Fibroblast of skin of scalp (primary cell): ENCODE data around the gene ICAM4.
"Not testable (repeated sequence)": the region's sequence is repeated elsewhere in the genome, so short reads cannot be mapped to it uniquely, and the experiment has no call there.

Source experiments
- DNase-seq: peaks from one replicate; pipeline ENCODE4 v3.0.0-alpha.2; 2013

ICAM4 gene

DNA sequence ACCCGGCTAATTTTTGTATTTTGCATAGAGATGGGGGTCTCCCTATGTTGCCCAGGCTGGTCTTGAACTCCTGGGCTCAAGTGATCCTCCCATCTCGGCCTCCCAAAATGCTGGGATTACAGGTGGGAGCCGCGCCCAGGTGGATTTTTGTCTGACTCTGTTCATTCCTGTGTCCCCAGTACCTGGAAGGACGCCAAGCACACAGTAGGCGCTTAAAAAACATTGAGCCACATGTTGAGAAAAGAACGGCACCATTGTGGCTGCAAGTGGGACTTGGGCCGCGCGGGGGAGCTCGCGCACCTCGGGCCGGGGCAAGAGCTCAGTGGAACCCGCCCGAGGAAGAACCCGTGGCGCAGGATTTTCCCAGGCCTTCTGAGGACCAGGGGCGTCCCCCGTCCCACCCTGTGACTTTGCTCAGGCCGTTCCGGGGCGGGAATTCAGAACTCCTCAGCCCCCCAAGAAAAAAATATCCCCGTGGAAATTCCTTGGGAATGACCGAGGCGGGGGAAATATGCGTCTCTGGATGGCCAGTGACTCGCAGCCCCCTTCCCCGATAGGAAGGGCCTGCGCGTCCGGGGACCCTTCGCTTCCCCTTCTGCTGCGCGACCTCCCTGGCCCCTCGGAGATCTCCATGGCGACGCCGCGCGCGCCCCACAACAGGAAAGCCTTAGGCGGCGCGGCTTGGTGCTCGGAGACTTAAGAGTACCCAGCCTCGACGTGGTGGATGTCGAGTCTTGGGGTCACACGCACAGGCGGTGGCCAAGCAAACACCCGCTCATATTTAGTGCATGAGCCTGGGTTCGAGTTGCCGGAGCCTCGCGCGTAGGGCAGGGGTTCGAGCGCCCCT, 17.2 kb upstream of the ICAM4 start:
- DNase-seq, result peak; percentile 70

DNA sequence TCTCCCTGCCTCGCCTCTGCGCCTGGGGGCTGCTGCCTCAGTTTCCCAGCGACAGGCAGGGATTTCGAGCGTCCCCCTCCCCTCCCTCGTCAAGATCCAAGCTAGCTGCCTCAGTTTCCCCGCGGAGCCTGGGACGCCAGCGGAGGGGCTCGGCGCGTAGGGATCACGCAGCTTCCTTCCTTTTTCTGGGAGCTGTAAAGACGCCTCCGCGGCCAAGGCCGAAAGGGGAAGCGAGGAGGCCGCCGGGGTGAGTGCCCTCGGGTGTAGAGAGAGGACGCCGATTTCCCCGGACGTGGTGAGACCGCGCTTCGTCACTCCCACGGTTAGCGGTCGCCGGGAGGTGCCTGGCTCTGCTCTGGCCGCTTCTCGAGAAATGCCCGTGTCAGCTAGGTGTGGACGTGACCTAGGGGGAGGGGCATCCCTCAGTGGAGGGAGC, 16.6 kb upstream of the ICAM4 start:
- DNase-seq, result no peak

DNA sequence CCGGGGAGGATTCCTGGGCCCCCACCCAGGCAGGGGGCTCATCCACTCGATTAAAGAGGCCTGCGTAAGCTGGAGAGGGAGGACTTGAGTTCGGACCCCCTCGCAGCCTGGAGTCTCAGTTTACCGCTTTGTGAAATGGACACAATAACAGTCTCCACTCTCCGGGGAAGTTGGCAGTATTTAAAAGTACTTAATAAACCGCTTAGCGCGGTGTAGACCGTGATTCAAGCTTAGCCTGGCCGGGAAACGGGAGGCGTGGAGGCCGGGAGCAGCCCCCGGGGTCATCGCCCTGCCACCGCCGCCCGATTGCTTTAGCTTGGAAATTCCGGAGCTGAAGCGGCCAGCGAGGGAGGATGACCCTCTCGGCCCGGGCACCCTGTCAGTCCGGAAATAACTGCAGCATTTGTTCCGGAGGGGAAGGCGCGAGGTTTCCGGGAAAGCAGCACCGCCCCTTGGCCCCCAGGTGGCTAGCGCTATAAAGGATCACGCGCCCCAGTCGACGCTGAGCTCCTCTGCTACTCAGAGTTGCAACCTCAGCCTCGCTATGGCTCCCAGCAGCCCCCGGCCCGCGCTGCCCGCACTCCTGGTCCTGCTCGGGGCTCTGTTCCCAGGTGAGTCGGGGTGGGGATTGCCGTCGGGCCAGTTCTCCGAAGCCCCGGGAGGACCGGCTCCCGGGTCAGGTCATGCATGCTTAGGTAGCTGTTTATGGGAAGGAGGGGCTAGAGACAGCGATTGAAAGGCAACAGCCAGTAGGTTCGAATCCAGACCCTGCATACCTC, 15.9 kb upstream of the ICAM4 start, which contains the start of gene ICAM1:
Gene ICAM1 (plus strand): TSS at position 505 of the 779 bp plus-strand sequence. CDS start 40 bp downstream, at position 545.
- DNase-seq, result peak; percentile 38

DNA sequence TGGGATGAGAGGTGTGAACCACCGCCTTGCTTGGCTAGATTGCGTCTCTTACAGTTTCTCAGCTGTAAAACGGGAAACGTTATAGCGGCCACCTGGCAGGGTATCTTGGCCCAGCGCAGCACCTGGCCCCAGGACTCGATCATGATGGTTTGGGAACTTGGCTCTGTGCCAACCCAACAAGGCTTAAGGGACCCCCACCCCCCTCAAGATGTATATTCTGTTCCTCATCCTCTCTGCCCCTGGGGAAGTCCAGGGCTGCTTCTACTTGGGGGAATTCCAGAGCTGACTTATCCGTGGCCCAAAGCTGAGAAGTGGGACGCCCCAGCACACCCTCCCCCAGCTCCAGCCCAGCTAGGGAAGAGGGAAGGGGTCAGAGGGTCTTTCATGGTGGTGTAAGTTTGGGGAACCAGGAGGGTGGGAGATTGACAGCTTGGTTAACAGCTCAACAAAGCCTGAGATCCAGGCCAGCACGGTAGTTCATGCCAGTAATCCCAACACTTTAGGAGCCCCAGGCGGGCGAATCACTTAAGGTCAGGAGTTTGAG, 15.1 kb upstream of the ICAM4 start:
- DNase-seq, result no peak

DNA sequence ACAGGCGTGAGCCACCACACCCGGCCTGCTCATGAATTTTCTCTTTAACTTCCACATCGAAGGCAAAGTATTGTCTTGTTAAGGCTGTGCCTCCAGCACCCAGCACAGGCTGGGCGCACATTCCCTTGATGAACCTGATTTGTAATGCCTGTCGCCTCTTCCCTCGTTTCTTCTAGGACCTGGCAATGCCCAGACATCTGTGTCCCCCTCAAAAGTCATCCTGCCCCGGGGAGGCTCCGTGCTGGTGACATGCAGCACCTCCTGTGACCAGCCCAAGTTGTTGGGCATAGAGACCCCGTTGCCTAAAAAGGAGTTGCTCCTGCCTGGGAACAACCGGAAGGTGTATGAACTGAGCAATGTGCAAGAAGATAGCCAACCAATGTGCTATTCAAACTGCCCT, 12.2 kb upstream of the ICAM4 start:
- no peak for DNase-seq

DNA sequence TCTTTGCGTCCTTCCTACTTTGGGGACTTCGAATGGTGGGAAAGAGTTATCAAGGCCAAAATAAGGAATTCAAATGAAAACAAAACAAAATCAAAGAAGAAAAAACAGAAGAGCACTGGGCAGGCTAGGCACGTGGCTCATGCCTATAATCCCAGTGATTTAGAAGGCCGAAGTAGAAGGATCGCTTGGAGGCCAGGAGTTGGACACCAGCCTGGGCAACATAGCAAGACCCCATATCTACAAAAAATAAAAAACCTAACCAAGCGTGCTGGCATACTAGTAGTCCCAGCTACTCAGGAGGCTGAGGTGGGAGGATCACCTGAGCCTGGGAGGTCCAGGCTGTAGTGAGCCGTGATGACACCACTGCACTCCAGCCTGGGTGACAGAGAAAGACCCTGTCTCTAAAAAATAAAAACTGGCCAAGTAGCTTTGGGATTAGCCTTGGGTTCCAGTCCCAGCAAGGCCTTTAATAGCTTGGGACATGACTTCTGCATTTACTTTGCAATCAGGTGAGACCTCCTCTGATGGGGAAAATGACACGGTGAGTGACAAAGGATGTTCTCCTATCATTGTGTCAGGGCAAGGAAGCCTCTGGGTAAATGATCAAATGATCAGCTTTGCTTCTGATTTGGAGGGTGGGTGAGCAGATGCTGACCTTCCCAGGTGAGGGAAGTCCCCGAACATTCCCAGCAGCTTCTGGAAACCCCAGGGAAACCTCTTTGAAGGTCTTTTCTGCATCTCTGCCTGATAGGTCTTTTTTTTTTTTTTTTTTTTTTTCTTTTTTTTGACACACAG, 8.8 kb upstream of the ICAM4 start:
- DNase-seq, result no peak

DNA sequence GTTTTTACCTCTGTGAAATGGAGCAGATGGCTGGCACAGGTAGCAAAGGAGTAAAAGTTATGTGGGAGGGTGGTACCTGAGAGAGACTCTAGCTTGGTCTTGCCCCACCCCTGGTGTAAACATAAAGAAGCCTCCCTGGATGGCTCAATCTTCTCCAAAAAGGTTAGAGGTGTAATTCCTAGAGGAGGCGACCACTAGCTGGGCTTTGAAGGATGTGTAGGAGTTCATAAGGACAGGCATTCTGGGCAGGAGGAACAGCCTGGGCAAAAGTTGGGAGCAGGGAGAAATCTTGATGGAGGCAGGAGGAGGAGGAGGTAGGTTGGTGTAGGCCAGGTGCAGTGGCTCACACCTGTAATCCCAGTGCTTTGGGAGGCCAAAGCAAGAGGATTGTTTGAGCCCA, 7.8 kb upstream of the ICAM4 start:
- DNase-seq, result no peak

DNA sequence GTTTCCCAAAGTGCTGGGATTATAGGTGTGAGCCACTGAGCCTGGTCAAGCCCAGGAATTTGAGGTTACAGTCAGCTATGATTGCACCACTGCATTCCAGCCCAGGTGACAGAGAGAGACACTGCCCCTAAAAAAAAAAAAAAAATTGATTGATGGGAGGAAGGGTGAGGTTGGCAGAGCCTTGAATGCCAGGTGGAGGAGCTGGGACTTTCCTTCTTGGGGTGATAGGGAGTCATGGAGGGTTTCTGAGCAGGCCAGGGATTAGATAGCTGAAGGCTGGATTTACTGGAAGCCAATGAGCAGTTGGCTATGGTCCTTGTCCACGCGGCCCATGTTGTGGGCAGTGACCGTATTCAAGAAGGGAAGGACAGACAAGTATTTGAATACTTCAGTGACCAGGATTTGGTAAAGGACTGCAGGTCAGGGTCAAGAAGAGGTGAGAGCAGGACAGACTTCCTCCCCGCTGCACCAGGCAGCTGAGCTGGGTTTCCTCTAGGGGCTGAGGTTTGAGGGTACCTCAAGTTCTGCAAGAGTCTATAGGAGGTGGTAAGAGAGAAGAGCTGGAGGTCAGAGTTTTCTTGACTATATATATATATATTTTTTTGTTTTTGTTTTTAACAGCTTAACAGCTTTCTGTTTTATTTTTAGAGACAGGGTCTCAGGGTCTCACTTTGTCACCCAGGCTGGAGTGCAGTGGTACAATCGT, 6.9 kb upstream of the ICAM4 start:
- no peak for DNase-seq

DNA sequence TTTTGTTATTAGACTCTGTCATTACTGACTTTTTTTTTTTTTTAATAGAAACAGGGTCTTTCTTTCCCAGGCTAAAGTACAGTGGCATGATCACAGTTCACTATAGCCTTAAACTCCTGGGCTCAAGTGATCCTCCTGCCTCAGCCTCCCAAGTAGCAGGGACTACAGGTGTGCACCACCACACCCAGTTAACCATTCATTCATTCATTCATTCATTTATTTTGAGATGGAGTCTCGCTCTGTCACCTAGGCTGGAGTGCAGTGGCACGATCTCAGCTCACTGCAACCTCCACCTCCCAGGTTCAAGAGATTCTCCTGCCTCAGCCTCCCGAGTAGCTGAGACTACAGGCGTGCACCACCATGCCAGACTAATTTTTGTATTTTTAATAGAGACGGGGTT, 4.7 kb upstream of the ICAM4 start:
- not testable (repeated sequence) for DNase-seq

DNA sequence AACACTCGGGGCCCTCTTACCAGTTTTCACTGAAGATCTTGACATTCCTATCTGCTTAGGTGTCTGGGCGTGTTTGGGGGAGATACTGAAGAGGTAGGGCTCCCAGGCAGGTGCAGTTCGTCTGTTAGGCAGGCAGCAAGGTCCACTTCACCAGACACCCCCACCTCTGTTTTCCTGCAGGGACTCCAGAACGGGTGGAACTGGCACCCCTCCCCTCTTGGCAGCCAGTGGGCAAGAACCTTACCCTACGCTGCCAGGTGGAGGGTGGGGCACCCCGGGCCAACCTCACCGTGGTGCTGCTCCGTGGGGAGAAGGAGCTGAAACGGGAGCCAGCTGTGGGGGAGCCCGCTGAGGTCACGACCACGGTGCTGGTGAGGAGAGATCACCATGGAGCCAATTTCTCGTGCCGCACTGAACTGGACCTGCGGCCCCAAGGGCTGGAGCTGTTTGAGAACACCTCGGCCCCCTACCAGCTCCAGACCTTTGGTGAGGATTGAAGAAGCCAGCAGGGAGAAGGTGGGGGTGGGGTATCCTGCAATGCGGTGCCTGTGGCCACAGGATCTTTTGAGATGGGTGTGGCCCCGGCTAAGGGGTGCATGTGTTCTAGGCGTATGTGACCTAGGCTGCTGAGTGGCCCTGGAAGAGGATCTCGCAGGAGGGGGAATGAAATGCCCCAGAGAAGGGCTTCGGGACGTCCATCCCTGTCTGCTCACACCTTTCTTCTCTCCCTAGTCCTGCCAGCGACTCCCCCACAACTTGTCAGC, 3.3 kb upstream of the ICAM4 start:
- no peak for DNase-seq

DNA sequence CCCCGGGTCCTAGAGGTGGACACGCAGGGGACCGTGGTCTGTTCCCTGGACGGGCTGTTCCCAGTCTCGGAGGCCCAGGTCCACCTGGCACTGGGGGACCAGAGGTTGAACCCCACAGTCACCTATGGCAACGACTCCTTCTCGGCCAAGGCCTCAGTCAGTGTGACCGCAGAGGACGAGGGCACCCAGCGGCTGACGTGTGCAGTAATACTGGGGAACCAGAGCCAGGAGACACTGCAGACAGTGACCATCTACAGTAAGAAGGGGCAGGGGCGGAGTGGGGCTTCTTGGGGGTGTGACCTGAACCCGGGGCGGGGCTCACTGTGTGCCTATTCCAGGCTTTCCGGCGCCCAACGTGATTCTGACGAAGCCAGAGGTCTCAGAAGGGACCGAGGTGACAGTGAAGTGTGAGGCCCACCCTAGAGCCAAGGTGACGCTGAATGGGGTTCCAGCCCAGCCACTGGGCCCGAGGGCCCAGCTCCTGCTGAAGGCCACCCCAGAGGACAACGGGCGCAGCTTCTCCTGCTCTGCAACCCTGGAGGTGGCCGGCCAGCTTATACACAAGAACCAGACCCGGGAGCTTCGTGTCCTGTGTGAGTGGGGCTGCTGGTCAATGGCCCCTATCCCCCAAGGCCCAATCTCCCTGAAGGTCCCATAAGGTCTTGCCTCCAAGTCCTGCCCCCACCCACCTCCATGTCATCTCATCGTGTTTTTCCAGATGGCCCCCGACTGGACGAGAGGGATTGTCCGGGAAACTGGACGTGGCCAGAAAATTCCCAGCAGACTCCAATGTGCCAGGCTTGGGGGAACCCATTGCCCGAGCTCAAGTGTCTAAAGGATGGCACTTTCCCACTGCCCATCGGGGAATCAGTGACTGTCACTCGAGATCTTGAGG, 2.4 kb upstream of the ICAM4 start:
- no peak for DNase-seq

DNA sequence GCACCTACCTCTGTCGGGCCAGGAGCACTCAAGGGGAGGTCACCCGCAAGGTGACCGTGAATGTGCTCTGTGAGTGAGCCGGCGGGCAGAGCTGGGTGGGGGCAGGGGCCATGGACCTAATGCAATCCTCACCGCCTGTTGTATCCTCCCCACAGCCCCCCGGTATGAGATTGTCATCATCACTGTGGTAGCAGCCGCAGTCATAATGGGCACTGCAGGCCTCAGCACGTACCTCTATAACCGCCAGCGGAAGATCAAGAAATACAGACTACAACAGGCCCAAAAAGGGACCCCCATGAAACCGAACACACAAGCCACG, 1.8 kb upstream of the ICAM4 start:
- DNase-seq, result no peak

DNA sequence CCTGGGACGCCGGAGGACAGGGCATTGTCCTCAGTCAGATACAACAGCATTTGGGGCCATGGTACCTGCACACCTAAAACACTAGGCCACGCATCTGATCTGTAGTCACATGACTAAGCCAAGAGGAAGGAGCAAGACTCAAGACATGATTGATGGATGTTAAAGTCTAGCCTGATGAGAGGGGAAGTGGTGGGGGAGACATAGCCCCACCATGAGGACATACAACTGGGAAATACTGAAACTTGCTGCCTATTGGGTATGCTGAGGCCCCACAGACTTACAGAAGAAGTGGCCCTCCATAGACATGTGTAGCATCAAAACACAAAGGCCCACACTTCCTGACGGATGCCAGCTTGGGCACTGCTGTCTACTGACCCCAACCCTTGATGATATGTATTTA, 1.4 kb upstream of the ICAM4 start:
- no peak for DNase-seq

DNA sequence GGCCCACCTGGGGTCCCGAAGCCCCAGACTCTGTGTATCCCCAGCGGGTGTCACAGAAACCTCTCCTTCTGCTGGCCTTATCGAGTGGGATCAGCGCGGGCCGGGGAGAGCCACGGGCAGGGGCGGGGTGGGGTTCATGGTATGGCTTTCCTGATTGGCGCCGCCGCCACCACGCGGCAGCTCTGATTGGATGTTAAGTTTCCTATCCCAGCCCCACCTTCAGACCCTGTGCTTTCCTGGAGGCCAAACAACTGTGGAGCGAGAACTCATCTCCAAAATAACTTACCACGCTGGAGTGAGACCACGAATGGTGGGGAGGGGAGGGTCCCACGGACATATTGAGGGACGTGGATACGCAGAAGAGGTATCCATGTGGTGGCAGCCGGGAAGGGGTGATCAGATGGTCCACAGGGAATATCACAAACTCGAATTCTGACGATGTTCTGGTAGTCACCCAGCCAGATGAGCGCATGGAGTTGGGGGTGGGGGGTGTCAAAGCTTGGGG, 2.0 kb downstream of the ICAM4 start:
- DNase-seq, result peak; percentile 47

DNA sequence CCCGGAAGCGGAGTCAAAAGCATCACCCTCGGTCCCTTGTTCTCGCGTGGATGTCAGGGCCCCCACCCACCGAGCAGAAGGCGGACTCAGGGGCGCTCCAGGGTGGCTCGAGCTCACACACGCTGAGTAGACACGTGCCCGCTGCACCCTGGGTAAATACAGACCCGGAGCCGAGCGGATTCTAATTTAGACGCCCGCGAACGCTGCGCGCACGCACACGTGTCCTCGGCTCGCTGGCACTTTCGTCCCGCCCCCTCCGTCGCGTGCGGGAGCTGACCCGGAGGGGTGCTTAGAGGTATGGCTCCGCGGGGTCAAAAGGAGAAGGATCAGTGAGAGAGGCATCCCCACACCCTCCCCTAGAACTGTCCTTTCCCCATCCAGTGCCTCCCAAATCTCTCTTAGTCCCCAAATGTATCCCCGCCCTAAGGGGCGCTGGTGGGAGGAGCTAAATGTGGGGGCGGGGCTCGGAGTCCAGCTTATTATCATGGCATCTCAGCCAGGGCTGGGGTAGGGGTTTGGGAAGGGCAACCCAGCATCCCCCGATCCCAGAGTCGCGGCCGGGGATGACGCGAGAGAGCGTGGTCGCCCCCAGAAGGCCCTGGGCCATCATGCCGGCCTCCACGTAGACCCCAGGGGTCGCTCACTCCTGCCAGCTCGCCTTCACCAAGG, 2.5 kb downstream of the ICAM4 start:
- DNase-seq, result peak; percentile 45

DNA sequence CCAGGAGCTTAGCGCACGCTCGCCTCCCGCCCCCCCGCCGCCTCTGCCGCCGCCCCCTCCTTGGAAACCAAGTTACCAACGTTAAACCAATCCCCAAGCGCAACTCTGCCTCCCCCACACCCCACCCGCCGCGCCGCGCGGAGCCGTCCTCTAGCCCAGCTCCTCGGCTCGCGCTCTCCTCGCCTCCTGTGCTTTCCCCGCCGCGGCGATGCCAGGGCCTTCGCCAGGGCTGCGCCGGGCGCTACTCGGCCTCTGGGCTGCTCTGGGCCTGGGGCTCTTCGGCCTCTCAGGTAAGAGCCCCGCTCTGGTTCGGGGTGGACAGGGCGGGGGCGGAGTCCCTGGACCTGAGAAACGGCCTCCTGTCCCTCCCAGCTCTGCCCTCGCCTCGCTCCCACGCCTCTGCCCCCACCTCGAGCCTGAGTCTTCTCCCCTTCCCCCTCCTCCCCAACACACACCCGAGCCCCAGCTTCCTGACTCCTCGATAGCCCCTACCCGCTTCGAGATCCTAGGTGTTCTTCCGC, 3.1 kb downstream of the ICAM4 start, which contains the start of gene ICAM5:
Gene ICAM5 (plus strand): TSS at position 117 of the 521 bp plus-strand sequence. CDS start 92 bp downstream, at position 209.
- DNase-seq, result no peak

DNA sequence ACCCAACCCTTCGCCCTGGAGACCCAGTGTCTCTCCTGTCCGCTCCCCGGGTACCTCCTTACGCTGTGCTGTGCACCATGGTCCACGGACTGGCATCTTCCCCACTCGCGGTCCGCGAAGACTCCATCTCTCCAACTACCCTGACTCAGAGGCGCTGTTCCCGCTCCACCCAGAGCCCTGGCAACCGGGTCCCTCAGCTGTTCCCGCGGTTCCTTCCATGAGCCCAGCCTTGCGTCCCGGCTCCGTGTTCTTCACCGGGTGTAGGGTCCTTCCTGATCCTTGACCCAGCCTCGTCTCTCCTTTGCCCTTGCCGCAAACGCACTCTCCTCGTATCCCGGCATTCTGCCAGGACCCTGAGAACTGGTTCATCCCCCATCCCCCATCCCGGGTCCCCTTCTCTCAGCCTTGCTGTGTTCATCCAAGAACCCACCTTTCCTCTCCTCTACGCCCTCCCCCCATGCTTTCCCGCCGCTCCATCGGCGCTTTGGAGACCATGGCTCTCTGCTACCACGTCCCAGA, 3.7 kb downstream of the ICAM4 start:
- no peak for DNase-seq

DNA sequence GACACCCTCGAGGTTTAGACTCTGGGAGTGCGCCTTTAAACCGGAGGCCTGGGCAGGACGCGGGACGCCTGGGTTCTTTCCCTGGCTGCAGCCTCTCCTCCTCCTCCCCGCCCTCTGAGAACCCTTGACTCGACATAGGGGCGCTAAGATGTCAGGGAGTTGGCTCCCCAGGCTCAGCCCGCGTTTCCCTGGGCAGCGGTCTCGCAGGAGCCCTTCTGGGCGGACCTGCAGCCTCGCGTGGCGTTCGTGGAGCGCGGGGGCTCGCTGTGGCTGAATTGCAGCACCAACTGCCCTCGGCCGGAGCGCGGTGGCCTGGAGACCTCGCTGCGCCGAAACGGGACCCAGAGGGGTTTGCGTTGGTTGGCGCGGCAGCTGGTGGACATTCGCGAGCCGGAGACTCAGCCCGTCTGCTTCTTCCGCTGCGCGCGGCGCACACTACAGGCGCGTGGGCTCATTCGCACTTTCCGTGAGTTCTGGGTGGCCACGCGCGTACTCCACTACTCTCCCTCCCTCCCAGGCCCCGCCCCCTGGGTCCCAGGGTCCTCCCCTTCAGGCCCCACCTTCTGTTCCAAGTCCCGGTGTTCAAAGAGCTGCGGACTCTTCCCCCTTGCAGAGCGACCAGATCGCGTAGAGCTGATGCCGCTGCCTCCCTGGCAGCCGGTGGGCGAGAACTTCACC, 4.3 kb downstream of the ICAM4 start:
- DNase-seq, result no peak
